ENCODE data around the gene NIPAL3.
"Not testable (repeated sequence)": the region's sequence is repeated elsewhere in the genome, so short reads cannot be mapped to it uniquely, and the experiment has no call there.

The NIPAL3 gene

GRCh38 chr1:24457866-24458265 is 42.3 kb downstream of the NIPAL3 start:
- no peak for DNase-seq (ENCODE audit: low read depth in 2 of 2)

- DNase-seq (ENCODE audit: low read depth in 2 of 2), result no peak
These were observed 44.1 kb downstream of the NIPAL3 start for GRCh38 chr1:24459551-24460266.

- DNase-seq (ENCODE audit: low read depth in 2 of 2), result not testable (repeated sequence)
These were observed 46.5 kb downstream of the NIPAL3 start for GRCh38 chr1:24462128-24462527.

- no peak for DNase-seq (ENCODE audit: low read depth in 2 of 2)
These were observed 48.5 kb downstream of the NIPAL3 start for GRCh38 chr1:24463776-24464735.

- DNase-seq (ENCODE audit: low read depth in 2 of 2), result no peak
These were observed 49.5 kb downstream of the NIPAL3 start for GRCh38 chr1:24465099-24465498.

- DNase-seq (ENCODE audit: low read depth in 2 of 2), result no peak
These were observed 50.0 kb downstream of the NIPAL3 start for GRCh38 chr1:24465638-24466037.

GRCh38 chr1:24468685-24469316 is 53.2 kb downstream of the NIPAL3 start:
- no peak for DNase-seq (ENCODE audit: low read depth in 2 of 2)

GRCh38 chr1:24470592-24470991 is 55.0 kb downstream of the NIPAL3 start:
- DNase-seq (ENCODE audit: low read depth in 2 of 2), result no peak

- no peak for DNase-seq (ENCODE audit: low read depth in 2 of 2)
These were observed 57.1 kb downstream of the NIPAL3 start for GRCh38 chr1:24472527-24473251.

GRCh38 chr1:24474193-24474592 is 58.6 kb downstream of the NIPAL3 start:
- no peak for DNase-seq (ENCODE audit: low read depth in 2 of 2)

- no peak for DNase-seq (ENCODE audit: low read depth in 2 of 2)
These were observed 60.1 kb downstream of the NIPAL3 start for GRCh38 chr1:24475700-24476099.

- DNase-seq (ENCODE audit: low read depth in 2 of 2), result no peak
These were observed 61.0 kb downstream of the NIPAL3 start for GRCh38 chr1:24476571-24476970.

GRCh38 chr1:24477309-24477708 is 61.7 kb downstream of the NIPAL3 start:
- DNase-seq (ENCODE audit: low read depth in 2 of 2), result no peak

GRCh38 chr1:24481101-24481500 is 65.5 kb downstream of the NIPAL3 start:
- DNase-seq (ENCODE audit: low read depth in 2 of 2), result peak in 1 of 2 donors; percentile 23

GRCh38 chr1:24481843-24482610 is 66.4 kb downstream of the NIPAL3 start:
- DNase-seq (ENCODE audit: low read depth in 2 of 2), result no peak

GRCh38 chr1:24483441-24483840 is 67.8 kb downstream of the NIPAL3 start:
- DNase-seq (ENCODE audit: low read depth in 2 of 2), result no peak

GRCh38 chr1:24484199-24484598 is 68.6 kb downstream of the NIPAL3 start:
- no peak for DNase-seq (ENCODE audit: low read depth in 2 of 2)

- no peak for DNase-seq (ENCODE audit: low read depth in 2 of 2)
These were observed 70.9 kb downstream of the NIPAL3 start for GRCh38 chr1:24486331-24487065.

GRCh38 chr1:24487455-24487854 is 71.9 kb downstream of the NIPAL3 start:
- no peak for DNase-seq (ENCODE audit: low read depth in 2 of 2)

- DNase-seq (ENCODE audit: low read depth in 2 of 2), result not testable (repeated sequence)
These were observed 72.6 kb downstream of the NIPAL3 start for GRCh38 chr1:24488159-24488558.

Measured in stimulated activated CD8-positive, alpha-beta memory T cell treated with anti-CD3 and anti-CD28 coated beads, Interleukin-2, amount 100 ng/mL, for 48 hours (primary cell).